Liver (tissue), 3 donors: ENCODE measurements around the gene POU4F2.

ENCODE experiments used
- GABPA ChIP-seq, 2 donors: IDR thresholded peaks in 1 of 2; conservative IDR thresholded peaks in 1 of 2; 2 replicates each; pipeline ENCODE4 v1.6.1; 2016; ENCODE audit warnings: antibody characterized with exemption in 2 of 2, mild to moderate bottlenecking in 1 of 2, moderate library complexity in 1 of 2
- HNF4A ChIP-seq, 2 donors: conservative IDR thresholded peaks; 2 replicates each; pipeline ENCODE4 v1.6.1; 2016; ENCODE audit warnings: antibody characterized with exemption in 2 of 2, mild to moderate bottlenecking in 2 of 2
- JUND ChIP-seq, 2 donors: IDR thresholded peaks; 2 replicates each; pipeline ENCODE4 v1.6.1; 2016; ENCODE audit warnings: antibody characterized with exemption in 2 of 2
- NR2F2 ChIP-seq: IDR thresholded peaks from 2 replicates; pipeline ENCODE4 v1.6.1; 2016; ENCODE audit warnings: antibody characterized with exemption
- RAD21 ChIP-seq, 2 donors: IDR thresholded peaks; 2 replicates each; pipeline ENCODE4 v1.6.1; 2016; ENCODE audit warnings: antibody characterized with exemption in 2 of 2, mild to moderate bottlenecking in 2 of 2
- RXRA ChIP-seq, 2 donors: IDR thresholded peaks; 2 replicates each; pipeline ENCODE4 v1.6.1; 2017 to 2018; ENCODE audit warnings: antibody characterized with exemption in 2 of 2, mild to moderate bottlenecking in 1 of 2
- SP1 ChIP-seq: IDR thresholded peaks from 2 replicates; pipeline ENCODE4 v1.6.1; 2018; ENCODE audit warnings: antibody characterized with exemption, mild to moderate bottlenecking
- TAF1 ChIP-seq: conservative IDR thresholded peaks from 2 replicates; pipeline ENCODE4 v1.6.1; 2016; ENCODE audit warnings: antibody characterized with exemption, mild to moderate bottlenecking
- YY1 ChIP-seq: IDR thresholded peaks from 2 replicates; pipeline ENCODE4 v1.6.1; 2016; ENCODE audit warnings: antibody characterized with exemption, mild to moderate bottlenecking
- TF ChIP-seq, protein P1 (sequence below): fragments of 150-350 bp; IDR thresholded peaks from 2 replicates; pipeline ENCODE4 v1.5.1; 2017; ENCODE audit warnings: improper control_type of control experiment, low read depth, low read length; ENCODE audit not compliant: missing input control
- TF ChIP-seq, protein P2 (sequence below): IDR thresholded peaks from 2 replicates; pipeline ENCODE4 v1.6.1; 2016; ENCODE audit warnings: antibody characterized with exemption
- TF ChIP-seq, protein P3 (sequence below): IDR thresholded peaks from 2 replicates; pipeline ENCODE4 v1.6.1; 2016; ENCODE audit warnings: antibody characterized with exemption
- donor health status: healthy.
- donor health status: healthy.

DNA sequence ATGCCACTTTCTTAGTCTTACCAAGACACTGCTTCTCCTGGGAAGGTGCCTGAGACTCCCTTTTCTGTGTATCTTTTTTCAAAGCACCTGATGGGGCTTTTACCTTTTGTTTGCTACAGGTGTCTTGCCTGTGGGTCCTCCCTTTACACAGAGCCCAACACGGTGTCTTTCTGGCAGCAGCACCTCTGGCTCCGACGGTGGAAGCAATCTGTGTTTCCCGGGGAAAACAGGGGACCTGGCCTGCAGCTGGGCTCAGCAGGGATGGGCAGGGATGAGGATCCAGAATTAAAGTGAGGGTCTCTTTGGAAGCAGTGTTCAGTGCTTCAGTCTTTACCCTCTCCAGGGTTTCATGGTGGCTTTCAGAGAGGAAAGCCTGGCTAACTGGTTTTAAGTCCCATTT is 11.3 kb downstream of the POU4F2 start:
- TF ChIP-seq HNF4A (conservative IDR thresholded peaks at IDR 0.05) (no peak), YY1 (no peak), TAF1 (no peak), RXRA (IDR thresholded peaks at IDR 0.05) (no peak), GABPA (IDR thresholded peaks at IDR 0.05 in 1 of 2, conservative IDR thresholded peaks at IDR 0.05 in 1 of 2) (no peak), NR2F2 (no peak), JUND (IDR thresholded peaks at IDR 0.05) (no peak), SP1 (no peak), RAD21 (IDR thresholded peaks at IDR 0.05) (no peak)
- TF ChIP-seq, protein P1, sequence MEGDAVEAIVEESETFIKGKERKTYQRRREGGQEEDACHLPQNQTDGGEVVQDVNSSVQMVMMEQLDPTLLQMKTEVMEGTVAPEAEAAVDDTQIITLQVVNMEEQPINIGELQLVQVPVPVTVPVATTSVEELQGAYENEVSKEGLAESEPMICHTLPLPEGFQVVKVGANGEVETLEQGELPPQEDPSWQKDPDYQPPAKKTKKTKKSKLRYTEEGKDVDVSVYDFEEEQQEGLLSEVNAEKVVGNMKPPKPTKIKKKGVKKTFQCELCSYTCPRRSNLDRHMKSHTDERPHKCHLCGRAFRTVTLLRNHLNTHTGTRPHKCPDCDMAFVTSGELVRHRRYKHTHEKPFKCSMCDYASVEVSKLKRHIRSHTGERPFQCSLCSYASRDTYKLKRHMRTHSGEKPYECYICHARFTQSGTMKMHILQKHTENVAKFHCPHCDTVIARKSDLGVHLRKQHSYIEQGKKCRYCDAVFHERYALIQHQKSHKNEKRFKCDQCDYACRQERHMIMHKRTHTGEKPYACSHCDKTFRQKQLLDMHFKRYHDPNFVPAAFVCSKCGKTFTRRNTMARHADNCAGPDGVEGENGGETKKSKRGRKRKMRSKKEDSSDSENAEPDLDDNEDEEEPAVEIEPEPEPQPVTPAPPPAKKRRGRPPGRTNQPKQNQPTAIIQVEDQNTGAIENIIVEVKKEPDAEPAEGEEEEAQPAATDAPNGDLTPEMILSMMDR, result no peak
- TF ChIP-seq, protein P2, sequence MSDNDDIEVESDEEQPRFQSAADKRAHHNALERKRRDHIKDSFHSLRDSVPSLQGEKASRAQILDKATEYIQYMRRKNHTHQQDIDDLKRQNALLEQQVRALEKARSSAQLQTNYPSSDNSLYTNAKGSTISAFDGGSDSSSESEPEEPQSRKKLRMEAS, result no peak
- TF ChIP-seq, protein P3, sequence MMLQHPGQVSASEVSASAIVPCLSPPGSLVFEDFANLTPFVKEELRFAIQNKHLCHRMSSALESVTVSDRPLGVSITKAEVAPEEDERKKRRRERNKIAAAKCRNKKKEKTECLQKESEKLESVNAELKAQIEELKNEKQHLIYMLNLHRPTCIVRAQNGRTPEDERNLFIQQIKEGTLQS, result no peak
